ENCODE results near the gene NAV3.

NAV3 gene

DNA sequence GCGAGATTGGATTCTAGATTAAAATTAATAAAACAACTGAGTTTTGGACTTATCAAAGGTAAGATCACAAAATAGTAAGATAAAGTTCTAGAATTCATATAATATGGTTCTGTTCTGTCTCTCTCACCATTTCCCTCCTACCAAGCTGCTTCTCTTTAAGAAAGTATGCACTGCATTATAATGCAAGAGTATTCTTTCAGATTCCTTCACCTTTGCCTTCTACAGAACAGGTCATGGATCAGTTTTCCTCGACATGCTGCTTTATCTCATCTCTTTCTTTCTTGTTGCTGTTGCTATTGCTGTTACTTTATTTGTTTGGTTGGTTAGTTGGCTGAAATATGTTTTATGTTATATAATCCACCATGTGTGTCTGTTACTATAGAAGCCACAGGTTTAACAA is 357.0 kb downstream of the NAV3 start:
- TF ChIP-seq POLR2AphosphoS5 (IDR thresholded peaks at IDR 0.05; ENCODE audit: low read depth) = no peak
- TF ChIP-seq SPI1 (IDR thresholded peaks at IDR 0.05; ENCODE audit: borderline replicate concordance, low read depth) = no peak
- TF ChIP-seq, protein P1, sequence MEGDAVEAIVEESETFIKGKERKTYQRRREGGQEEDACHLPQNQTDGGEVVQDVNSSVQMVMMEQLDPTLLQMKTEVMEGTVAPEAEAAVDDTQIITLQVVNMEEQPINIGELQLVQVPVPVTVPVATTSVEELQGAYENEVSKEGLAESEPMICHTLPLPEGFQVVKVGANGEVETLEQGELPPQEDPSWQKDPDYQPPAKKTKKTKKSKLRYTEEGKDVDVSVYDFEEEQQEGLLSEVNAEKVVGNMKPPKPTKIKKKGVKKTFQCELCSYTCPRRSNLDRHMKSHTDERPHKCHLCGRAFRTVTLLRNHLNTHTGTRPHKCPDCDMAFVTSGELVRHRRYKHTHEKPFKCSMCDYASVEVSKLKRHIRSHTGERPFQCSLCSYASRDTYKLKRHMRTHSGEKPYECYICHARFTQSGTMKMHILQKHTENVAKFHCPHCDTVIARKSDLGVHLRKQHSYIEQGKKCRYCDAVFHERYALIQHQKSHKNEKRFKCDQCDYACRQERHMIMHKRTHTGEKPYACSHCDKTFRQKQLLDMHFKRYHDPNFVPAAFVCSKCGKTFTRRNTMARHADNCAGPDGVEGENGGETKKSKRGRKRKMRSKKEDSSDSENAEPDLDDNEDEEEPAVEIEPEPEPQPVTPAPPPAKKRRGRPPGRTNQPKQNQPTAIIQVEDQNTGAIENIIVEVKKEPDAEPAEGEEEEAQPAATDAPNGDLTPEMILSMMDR (IDR thresholded peaks at IDR 0.05; ENCODE audit: insufficient read depth, low read length) = no peak
- no peak for TF ChIP-seq REST (IDR thresholded peaks at IDR 0.05; ENCODE audit: insufficient replicate concordance, low read depth)
- TF ChIP-seq GABPA (IDR thresholded peaks at IDR 0.05; ENCODE audit: low read depth) = no peak
- no peak overlapping the region for H3K27ac ChIP-seq (replicated peaks)
- no peak for DNase-seq (ENCODE audit: low read depth in 1 of 2, low spot score in 1 of 2)
- peaks cover 2% of the 10 kb centered on the region for H3K27me3 ChIP-seq (ENCODE audit: insufficient read depth, poor library complexity, severe bottlenecking)
- no peak overlapping the region for H3K4me3 ChIP-seq (replicated peaks; ENCODE audit: insufficient read depth, low read length)

DNA sequence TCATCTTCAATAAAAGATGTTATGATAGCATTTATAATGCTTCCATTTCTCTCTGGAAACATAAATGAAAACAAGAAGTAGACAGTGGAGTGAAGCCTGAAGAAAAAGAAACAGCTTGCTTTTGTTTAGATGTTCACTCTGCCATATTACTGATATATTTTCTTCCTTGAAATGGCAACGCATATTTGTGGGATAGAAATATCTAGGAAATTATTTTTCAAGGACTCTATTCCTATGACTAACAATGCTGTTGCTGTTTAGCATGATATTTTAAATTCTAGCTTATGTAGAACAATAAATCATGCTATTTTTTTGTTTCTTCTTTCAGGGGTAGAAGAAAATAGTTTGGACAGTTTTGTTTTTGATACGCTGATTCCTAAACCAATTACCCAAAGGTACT is 359.0 kb downstream of the NAV3 start:
- no peak overlapping the region for H3K4me3 ChIP-seq (replicated peaks; ENCODE audit: insufficient read depth, low read length)
- no peak overlapping the region for H3K27ac ChIP-seq (replicated peaks)
- no peak for DNase-seq (ENCODE audit: low read depth in 1 of 2, low spot score in 1 of 2)
- no peaks in the 10 kb centered on the region for H3K27me3 ChIP-seq (ENCODE audit: insufficient read depth, poor library complexity, severe bottlenecking)
- TF ChIP-seq POLR2AphosphoS5 (IDR thresholded peaks at IDR 0.05; ENCODE audit: low read depth) (no peak), GABPA (IDR thresholded peaks at IDR 0.05; ENCODE audit: low read depth) (no peak), REST (IDR thresholded peaks at IDR 0.05; ENCODE audit: insufficient replicate concordance, low read depth) (no peak), SPI1 (IDR thresholded peaks at IDR 0.05; ENCODE audit: borderline replicate concordance, low read depth) (no peak)
- TF ChIP-seq, protein P1 (IDR thresholded peaks at IDR 0.05; ENCODE audit: insufficient read depth, low read length) = no peak

GRCh38 chr12:78191611-78192010 is 360.9 kb downstream of the NAV3 start:
- no peak for TF ChIP-seq POLR2AphosphoS5 (IDR thresholded peaks at IDR 0.05; ENCODE audit: low read depth)
- no peak for TF ChIP-seq GABPA (IDR thresholded peaks at IDR 0.05; ENCODE audit: low read depth)
- TF ChIP-seq, protein P1 (IDR thresholded peaks at IDR 0.05; ENCODE audit: insufficient read depth, low read length) = no peak
- TF ChIP-seq REST (IDR thresholded peaks at IDR 0.05; ENCODE audit: insufficient replicate concordance, low read depth) = no peak
- TF ChIP-seq SPI1 (IDR thresholded peaks at IDR 0.05; ENCODE audit: borderline replicate concordance, low read depth) = no peak
- Histone ChIP-seq H3K27me3 (ENCODE audit: insufficient read depth, poor library complexity, severe bottlenecking) (no peaks in the 10 kb centered on the region), H3K27ac (replicated peaks) (no peak overlapping the region), H3K4me3 (replicated peaks; ENCODE audit: insufficient read depth, low read length) (no peak overlapping the region)
- DNase-seq (ENCODE audit: low read depth in 1 of 2, low spot score in 1 of 2) = no peak

All from HL-60 (cell line).